Activated naive CD8-positive, alpha-beta T cell (primary cell): ENCODE data around the gene TNNT2.

Experiments used
- H3K27ac Mint-ChIP-seq: one replicate; pipeline ENCODE4 v1.8.0; 2021; ENCODE audit warnings: mixed read lengths
- H3K27me3 Mint-ChIP-seq: one replicate; pipeline ENCODE4 v1.8.0; 2021; ENCODE audit warnings: mixed read lengths
- H3K36me3 Mint-ChIP-seq: one replicate; pipeline ENCODE4 v1.8.0; 2021; ENCODE audit warnings: mixed read lengths
- H3K4me1 Mint-ChIP-seq: one replicate; pipeline ENCODE4 v1.8.0; 2021; ENCODE audit warnings: low read depth, mixed read lengths
- H3K4me3 Mint-ChIP-seq: one replicate; pipeline ENCODE4 v1.8.0; 2021; ENCODE audit warnings: mild to moderate bottlenecking, mixed read lengths
- H3K9me3 Mint-ChIP-seq: one replicate; pipeline ENCODE4 v1.8.0; 2021; ENCODE audit warnings: low read depth, mixed read lengths

The TNNT2 gene

DNA sequence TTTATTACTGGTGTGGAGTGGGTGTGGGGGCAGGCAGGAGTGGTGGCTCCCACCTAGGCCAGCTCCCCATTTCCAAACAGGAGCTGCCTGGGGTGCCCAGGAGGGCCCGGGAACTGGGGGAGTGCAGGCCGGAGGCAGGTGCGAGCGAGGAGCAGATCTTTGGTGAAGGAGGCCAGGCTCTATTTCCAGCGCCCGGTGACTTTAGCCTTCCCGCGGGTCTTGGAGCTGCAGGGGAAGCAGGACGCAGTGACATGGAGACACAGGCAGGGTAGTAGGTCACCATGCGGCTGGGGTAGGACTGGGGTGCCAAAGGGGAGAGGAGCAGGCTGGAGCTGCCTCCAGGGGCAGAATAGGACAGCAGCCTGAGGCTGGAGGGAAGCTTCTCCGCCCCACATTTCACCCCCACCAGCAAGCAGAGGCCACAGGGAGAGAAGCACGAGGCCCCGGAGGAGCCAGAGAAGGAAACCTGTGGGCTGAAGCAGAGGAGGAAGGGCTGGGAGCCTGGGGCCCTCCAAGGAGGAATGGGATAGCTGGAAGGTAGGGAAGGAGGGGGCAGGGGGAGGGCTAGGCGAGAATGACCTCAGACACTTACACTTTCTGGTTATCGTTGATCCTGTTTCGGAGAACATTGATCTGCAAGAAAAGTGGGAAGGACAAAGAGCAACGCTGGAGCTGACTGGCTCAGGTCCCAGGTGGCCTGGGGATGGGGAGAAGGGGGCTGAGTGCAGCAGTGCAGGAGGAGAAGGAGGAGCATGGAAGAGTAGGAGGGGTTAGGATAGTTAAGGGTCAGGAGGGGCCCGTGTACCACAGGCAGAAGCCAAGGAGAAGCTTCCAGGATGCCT is 18.2 kb downstream of the TNNT2 start:
- H3K27ac Mint-ChIP-seq, result no peak overlapping the region
- H3K27me3 Mint-ChIP-seq, result peaks cover 2% of the 10 kb centered on the region
- H3K9me3 Mint-ChIP-seq, result no peaks in the 10 kb centered on the region
- no peaks in the 10 kb centered on the region for H3K4me1 Mint-ChIP-seq
- H3K36me3 Mint-ChIP-seq, result no peaks in the 10 kb centered on the region
- no peak overlapping the region for H3K4me3 Mint-ChIP-seq

DNA sequence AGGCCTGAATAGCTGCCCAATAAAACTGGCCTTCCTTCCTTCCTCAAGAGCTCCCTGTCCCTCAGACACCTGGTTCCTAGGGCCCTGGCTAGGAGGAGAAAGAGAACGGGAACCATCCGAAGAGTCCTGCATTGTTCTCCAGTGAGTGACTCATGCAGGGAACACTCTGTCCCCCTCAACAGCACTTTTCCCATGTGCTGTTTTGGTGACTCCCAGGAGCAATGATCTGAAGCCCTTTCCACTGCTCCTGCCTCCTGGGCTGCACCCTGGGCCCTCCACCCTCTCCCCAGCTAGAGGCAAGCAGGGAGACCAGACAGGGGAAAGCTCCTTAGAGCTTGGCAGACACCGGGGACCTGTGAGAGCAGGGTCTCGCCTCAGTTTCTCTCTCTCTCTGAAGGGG is 18.9 kb downstream of the TNNT2 start:
- Mint-ChIP-seq H3K36me3 (no peaks in the 10 kb centered on the region), H3K9me3 (no peaks in the 10 kb centered on the region)

DNA sequence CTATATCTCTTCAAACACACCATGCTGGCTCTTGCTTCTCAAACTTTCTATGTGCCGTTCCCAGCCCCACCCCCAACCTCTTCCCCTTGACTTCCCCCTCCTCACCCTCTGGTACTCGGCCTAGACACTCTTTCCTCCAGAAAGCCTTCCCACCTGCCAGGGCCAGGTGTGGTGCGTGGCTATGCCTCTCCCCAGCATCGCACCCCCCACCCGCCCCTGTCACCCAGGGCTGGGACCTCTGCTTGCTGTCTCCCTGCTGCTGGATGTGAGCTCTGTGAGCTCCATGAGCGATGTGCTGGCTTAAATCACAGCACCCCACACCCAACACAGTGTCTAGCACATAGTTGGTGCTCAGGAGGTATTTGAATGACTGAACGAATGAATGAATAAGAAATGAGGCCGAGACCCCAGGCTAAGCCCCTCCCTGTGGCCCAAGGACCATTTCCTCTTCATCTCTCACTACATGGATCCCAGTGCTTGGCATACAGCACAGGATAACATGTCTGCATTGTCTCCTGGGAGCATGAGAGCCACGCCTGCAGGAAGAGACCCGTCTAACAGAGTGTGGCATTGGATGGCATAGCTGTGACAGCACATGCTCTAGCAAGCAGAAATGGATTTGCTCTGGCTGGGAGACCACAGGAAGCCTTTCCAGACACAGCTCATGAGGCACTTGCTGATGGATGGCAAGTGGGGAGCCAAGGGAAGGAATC is 19.7 kb downstream of the TNNT2 start:
- H3K9me3 Mint-ChIP-seq, result no peaks in the 10 kb centered on the region
- H3K4me3 Mint-ChIP-seq, result no peak overlapping the region
- H3K36me3 Mint-ChIP-seq, result no peaks in the 10 kb centered on the region
- H3K4me1 Mint-ChIP-seq, result no peaks in the 10 kb centered on the region
- peaks cover 4% of the 10 kb centered on the region for H3K27me3 Mint-ChIP-seq
- H3K27ac Mint-ChIP-seq, result no peak overlapping the region

More for the DNA sequence above, 18.9 kb downstream of the TNNT2 start:
- no peak overlapping the region for H3K4me3 Mint-ChIP-seq
- no peak overlapping the region for H3K27ac Mint-ChIP-seq
- no peaks in the 10 kb centered on the region for H3K4me1 Mint-ChIP-seq
- peaks cover 3% of the 10 kb centered on the region for H3K27me3 Mint-ChIP-seq

GRCh38 chr1:201357211-201357610 is 20.3 kb downstream of the TNNT2 start:
- Mint-ChIP-seq H3K9me3 (no peaks in the 10 kb centered on the region), H3K4me1 (no peaks in the 10 kb centered on the region), H3K27ac (no peak overlapping the region), H3K27me3 (peaks cover 3% of the 10 kb centered on the region), H3K36me3 (no peaks in the 10 kb centered on the region), H3K4me3 (no peak overlapping the region)

DNA sequence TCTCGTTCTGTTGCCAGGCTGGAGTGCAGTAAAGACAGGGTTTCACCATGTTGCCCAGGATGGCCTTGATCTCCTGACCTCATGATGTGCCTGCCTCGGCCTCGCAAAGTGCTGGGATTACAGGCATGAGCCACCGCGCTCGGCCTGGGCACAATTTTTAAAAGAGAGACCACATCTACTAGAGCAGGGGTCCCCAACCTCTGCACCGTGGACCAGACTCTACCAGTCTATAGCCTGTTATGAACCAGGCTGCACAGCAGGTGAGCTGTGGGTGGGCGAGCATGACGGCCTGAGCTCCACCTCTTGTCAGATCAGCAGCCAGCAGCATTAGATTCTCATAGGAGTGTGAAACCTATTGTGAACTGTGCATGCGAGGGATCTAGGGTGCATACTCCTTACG is 20.8 kb downstream of the TNNT2 start:
- Mint-ChIP-seq H3K9me3 (no peaks in the 10 kb centered on the region), H3K27ac (no peak overlapping the region), H3K4me1 (no peaks in the 10 kb centered on the region)

GRCh38 chr1:201356236-201356635 is 21.2 kb downstream of the TNNT2 start:
- Mint-ChIP-seq H3K4me3 (no peak overlapping the region), H3K27ac (no peak overlapping the region), H3K4me1 (no peaks in the 10 kb centered on the region), H3K27me3 (peaks cover 3% of the 10 kb centered on the region), H3K36me3 (no peaks in the 10 kb centered on the region), H3K9me3 (no peaks in the 10 kb centered on the region)

More for the DNA sequence above, 20.8 kb downstream of the TNNT2 start:
- Mint-ChIP-seq H3K27me3 (peaks cover 3% of the 10 kb centered on the region), H3K36me3 (no peaks in the 10 kb centered on the region), H3K4me3 (no peak overlapping the region)

- no peaks in the 10 kb centered on the region for H3K4me1 Mint-ChIP-seq
- H3K27ac Mint-ChIP-seq, result no peak overlapping the region
- no peak overlapping the region for H3K4me3 Mint-ChIP-seq
- H3K36me3 Mint-ChIP-seq, result no peaks in the 10 kb centered on the region
- H3K27me3 Mint-ChIP-seq, result peaks cover 3% of the 10 kb centered on the region
- H3K9me3 Mint-ChIP-seq, result no peaks in the 10 kb centered on the region
Measured at GRCh38 chr1:201355471-201355870, 22.0 kb downstream of the TNNT2 start.

DNA sequence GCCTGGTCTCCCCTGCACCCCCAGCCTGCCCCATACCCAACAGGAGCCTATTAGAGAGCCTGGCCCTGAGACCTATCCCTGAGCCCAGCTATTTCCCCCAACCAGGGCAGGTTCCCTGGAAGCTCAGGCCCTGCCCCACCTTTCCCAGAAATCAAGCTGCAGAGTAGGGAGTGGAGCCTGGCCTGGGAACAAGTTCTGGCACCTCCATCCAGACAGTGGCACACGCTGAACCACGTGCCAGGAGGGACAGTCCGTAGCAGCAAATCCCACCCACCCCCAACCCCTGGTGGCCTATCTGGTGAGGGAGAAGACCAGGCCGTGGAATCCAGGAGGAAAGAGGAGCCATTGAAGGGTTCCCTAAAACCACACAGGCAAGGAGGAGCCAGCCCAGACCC is 22.6 kb downstream of the TNNT2 start:
- Mint-ChIP-seq H3K27ac (no peak overlapping the region), H3K9me3 (no peaks in the 10 kb centered on the region), H3K36me3 (no peaks in the 10 kb centered on the region), H3K4me3 (no peak overlapping the region), H3K4me1 (no peaks in the 10 kb centered on the region), H3K27me3 (peaks cover 3% of the 10 kb centered on the region)

GRCh38 chr1:201354151-201354900 is 23.2 kb downstream of the TNNT2 start:
- no peak overlapping the region for H3K27ac Mint-ChIP-seq
- H3K4me3 Mint-ChIP-seq, result no peak overlapping the region
- H3K4me1 Mint-ChIP-seq, result no peaks in the 10 kb centered on the region
- H3K27me3 Mint-ChIP-seq, result peaks cover 3% of the 10 kb centered on the region
- no peaks in the 10 kb centered on the region for H3K9me3 Mint-ChIP-seq
- no peaks in the 10 kb centered on the region for H3K36me3 Mint-ChIP-seq

GRCh38 chr1:201353186-201353940 is 24.1 kb downstream of the TNNT2 start:
- H3K4me1 Mint-ChIP-seq, result no peaks in the 10 kb centered on the region
- H3K27me3 Mint-ChIP-seq, result peaks cover 3% of the 10 kb centered on the region
- H3K36me3 Mint-ChIP-seq, result no peaks in the 10 kb centered on the region
- no peak overlapping the region for H3K4me3 Mint-ChIP-seq
- no peaks in the 10 kb centered on the region for H3K9me3 Mint-ChIP-seq
- H3K27ac Mint-ChIP-seq, result no peak overlapping the region

DNA sequence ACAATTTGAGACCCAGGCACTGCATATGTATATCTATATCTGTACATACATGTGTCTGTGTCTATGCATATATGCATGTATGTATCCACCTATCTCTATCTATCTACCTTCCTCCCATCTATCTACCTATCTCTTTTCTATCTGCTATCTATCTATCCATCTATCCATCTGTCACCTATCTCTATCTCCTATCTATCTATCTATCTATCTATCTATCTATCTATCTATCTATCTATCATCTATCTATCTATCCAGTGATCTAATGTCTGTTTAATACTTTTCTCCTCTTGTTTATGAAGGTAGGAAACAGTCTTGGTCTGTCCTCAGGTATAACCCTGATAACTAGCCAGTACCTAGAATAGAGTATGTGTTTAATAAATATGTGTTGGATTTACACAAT is 25.9 kb downstream of the TNNT2 start:
- Mint-ChIP-seq H3K4me3 (no peak overlapping the region), H3K27me3 (peaks cover 10% of the 10 kb centered on the region), H3K27ac (no peak overlapping the region)

DNA sequence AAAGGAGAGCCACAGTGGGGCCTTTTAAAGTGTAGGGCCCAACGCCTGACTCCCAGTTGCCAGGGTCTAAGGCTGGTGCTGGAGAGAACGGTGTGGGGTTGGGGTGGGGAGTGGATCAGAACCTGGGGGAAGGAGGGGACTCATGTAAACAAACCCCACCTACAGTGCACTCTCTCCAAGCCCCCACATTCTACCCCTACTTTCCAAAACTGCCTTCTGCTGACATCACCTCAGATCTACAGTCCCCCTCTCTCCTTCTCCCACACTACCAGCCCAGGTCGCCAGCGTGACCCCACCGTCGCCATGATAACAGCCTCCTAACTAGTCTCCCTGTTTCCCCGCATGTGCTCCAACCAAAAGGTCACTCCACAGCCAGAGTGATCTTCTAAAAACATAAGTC is 26.6 kb downstream of the TNNT2 start:
- Mint-ChIP-seq H3K9me3 (no peaks in the 10 kb centered on the region), H3K4me1 (no peaks in the 10 kb centered on the region), H3K27me3 (peaks cover 10% of the 10 kb centered on the region), H3K4me3 (no peak overlapping the region), H3K36me3 (no peaks in the 10 kb centered on the region), H3K27ac (no peak overlapping the region)

More for the DNA sequence above, 25.9 kb downstream of the TNNT2 start:
- Mint-ChIP-seq H3K36me3 (no peaks in the 10 kb centered on the region), H3K4me1 (no peaks in the 10 kb centered on the region), H3K9me3 (no peaks in the 10 kb centered on the region)

DNA sequence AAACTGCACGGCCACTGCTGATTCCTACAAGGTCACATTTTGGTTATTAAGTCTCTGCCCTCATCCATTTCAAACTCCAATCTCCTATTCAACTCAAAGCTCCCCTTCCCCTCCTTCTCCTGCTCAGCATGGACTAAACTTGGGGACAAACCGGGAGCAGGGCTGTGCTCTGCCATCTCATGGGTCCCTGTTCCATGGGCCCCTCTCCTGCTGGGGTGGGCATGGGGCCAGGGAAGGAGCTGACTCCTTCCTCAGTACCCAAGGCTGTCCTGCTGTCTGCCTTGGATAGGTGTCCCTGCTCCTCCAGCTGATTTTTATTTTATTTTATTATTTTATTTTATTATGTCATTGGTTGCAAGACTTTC is 27.1 kb downstream of the TNNT2 start:
- Mint-ChIP-seq H3K4me1 (no peaks in the 10 kb centered on the region), H3K27ac (no peak overlapping the region), H3K4me3 (no peak overlapping the region), H3K27me3 (peaks cover 10% of the 10 kb centered on the region), H3K36me3 (no peaks in the 10 kb centered on the region), H3K9me3 (no peaks in the 10 kb centered on the region)

GRCh38 chr1:201349092-201349491 is 28.4 kb downstream of the TNNT2 start:
- peaks cover 10% of the 10 kb centered on the region for H3K27me3 Mint-ChIP-seq
- H3K36me3 Mint-ChIP-seq, result no peaks in the 10 kb centered on the region
- no peak overlapping the region for H3K4me3 Mint-ChIP-seq
- H3K9me3 Mint-ChIP-seq, result no peaks in the 10 kb centered on the region
- H3K4me1 Mint-ChIP-seq, result no peaks in the 10 kb centered on the region
- no peak overlapping the region for H3K27ac Mint-ChIP-seq
